GM23248 (cell line): ENCODE results near the gene CDH4. TPM values are rescaled to one million over a fixed set of nuclear protein-coding genes. Genes with fewer than 3 reads are reported as not detected.

Experiments
- DNase-seq: peaks from one replicate; pipeline ENCODE4 v3.0.0-alpha.2; 2015
- H2AFZ ChIP-seq: fragments of 200-600 bp; sonication (generic); 2 replicates; pipeline ENCODE4 v1.6.1; 2016; ENCODE audit warnings: antibody characterized with exemption
- H3F3A ChIP-seq: fragments of 200-600 bp; sonication (generic); 2 replicates; pipeline ENCODE4 v1.6.1; 2016; ENCODE audit warnings: mild to moderate bottlenecking, antibody characterized with exemption, mixed run types; ENCODE audit not compliant: insufficient read depth
- H3K27ac ChIP-seq: fragments of 200-600 bp; sonication (generic); 2 replicates; pipeline ENCODE4 v1.5.1; 2016; ENCODE audit warnings: mild to moderate bottlenecking
- H3K27me3 ChIP-seq: fragments of 200-600 bp; sonication (generic); replicated peaks from 2 replicates; pipeline ENCODE4 v1.6.1; 2016; ENCODE audit warnings: mild to moderate bottlenecking; ENCODE audit not compliant: insufficient read depth
- H3K36me3 ChIP-seq: fragments of 200-600 bp; sonication (generic); 2 replicates; pipeline ENCODE4 v1.6.1; 2016; ENCODE audit warnings: low read depth, mild to moderate bottlenecking
- H3K4me1 ChIP-seq: fragments of 200-600 bp; sonication (generic); 2 replicates; pipeline ENCODE4 v1.6.1; 2016; ENCODE audit warnings: mild to moderate bottlenecking; ENCODE audit not compliant: insufficient read depth
- H3K4me2 ChIP-seq: fragments of 200-600 bp; sonication (generic); one replicate; pipeline ENCODE4 v1.6.1; 2016; ENCODE audit warnings: mild to moderate bottlenecking; ENCODE audit not compliant: unreplicated experiment
- H3K4me3 ChIP-seq: fragments of 200-600 bp; sonication (generic); 2 replicates; pipeline ENCODE4 v1.5.1; 2016; ENCODE audit warnings: mild to moderate bottlenecking
- H3K79me2 ChIP-seq: fragments of 200-600 bp; sonication (generic); 2 replicates; pipeline ENCODE4 v1.6.1; 2016; ENCODE audit warnings: mild to moderate bottlenecking; ENCODE audit not compliant: insufficient read depth
- H3K9ac ChIP-seq: fragments of 200-600 bp; sonication (generic); 2 replicates; pipeline ENCODE4 v1.6.1; 2016; ENCODE audit warnings: mild to moderate bottlenecking
- H3K9me2 ChIP-seq: fragments of 200-600 bp; sonication (generic); 2 replicates; pipeline ENCODE4 v1.6.1; 2016; ENCODE audit warnings: mixed run types, mild to moderate bottlenecking, moderate library complexity; ENCODE audit not compliant: insufficient read depth
- H3K9me3 ChIP-seq: fragments of 200-600 bp; sonication (generic); one replicate; pipeline ENCODE4 v1.6.1; 2017; ENCODE audit warnings: low read depth
- H4K20me1 ChIP-seq: fragments of 200-600 bp; sonication (generic); 2 replicates; pipeline ENCODE4 v1.6.0; 2016; ENCODE audit not compliant: insufficient read depth
- EZH2 ChIP-seq: fragments of 200-600 bp; sonication (generic); IDR thresholded peaks from 2 replicates; pipeline ENCODE4 v1.6.1; 2018; ENCODE audit warnings: antibody characterized with exemption, mild to moderate bottlenecking; ENCODE audit not compliant: insufficient read depth, poor library complexity, severe bottlenecking
- EZH2phosphoT487 ChIP-seq: fragments of 200-600 bp; sonication (generic); IDR thresholded peaks from 2 replicates; pipeline ENCODE4 v1.6.1; 2018; ENCODE audit warnings: antibody characterized with exemption, moderate library complexity, mild to moderate bottlenecking, low read depth; ENCODE audit not compliant: insufficient read depth
- WGBS, 2 experiments: methylation state at CpG; one replicate each; pipeline ENCODE4 v1.1.6; 2015 to 2017; ENCODE audit warnings: low lambda C conversion rate in 2 of 2, low coverage in 1 of 2; ENCODE audit errors: missing lambda C conversion rate in 2 of 2; 5-methylcytosine and 5-hydroxymethylcytosine counted together
- in situ Hi-C: fragments of 300-500 bp; cut with MboI; formaldehyde crosslinking; loops from 2 replicates; pipeline ENCODE4 v1.15.0; 2020
- polyA plus RNA-seq: library from polyadenylated mRNA; unstranded; fragments of >200 nt; fragmentation: Nextera tagmentation; extraction: Ambion mirVana; gene quantifications from 2 replicates; pipeline ENCODE4 v1.2.1, GENCODE V29; 2016
- total RNA-seq: library from RNA; depleted of rRNA; stranded (reverse); fragments of >200 nt; shearing (Covaris generic); gene quantifications from 2 replicates; pipeline ENCODE4 v1.2.3, GENCODE V29; 2014

Gene CDH4
- total and polyA plus RNA-seq, 2 experiments from 2014 or later: 1.1 to 3.9 TPM

DNA sequence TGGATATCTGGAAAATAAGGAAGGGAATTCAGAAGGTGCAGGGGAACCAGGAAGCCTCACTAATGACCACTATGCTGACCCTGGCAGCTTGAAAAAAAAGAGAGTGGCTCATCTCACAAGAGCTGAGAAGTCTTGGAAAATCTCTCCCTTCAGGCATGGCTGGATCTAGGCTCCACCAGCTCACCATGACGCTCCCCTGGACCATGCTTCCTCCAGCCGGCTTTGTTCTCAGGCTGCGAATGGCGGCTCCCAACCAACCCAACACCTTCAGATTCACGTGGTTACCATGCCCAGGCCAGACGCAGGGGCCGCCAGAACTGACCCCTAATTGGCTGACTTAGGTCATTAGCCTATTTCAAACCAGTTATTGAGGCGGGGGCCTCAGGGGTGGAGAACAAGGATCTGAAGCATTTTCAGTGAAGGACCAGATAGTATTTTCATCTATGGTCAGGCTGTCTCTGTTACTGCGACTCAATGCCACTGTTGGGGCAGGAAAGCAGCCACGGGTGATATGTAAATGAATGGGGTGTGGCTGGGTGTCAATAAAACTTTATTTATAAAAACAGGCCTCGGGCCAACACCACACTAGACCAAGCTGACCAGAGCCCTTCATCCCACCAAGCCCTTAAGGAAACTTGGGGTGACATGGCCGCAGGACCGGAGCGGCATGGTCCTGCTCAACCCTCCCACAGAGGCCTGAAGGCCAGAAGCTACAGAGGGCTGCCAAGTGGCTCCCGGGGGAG lies 653.9 kb downstream of the CDH4 start:
- no peaks in the 10 kb centered on the region for H3K79me2 ChIP-seq
- in situ Hi-C loops: no loop called here
- H3K9me2 ChIP-seq: no peaks in the 10 kb centered on the region
- H3K4me2 ChIP-seq: no peak overlapping the region
- DNase-seq: no peak
- no peaks in the 10 kb centered on the region for H3K9me3 ChIP-seq
- no peak overlapping the region for H3K4me3 ChIP-seq
- H4K20me1 ChIP-seq: no peaks in the 10 kb centered on the region
- no peaks in the 10 kb centered on the region for H3F3A ChIP-seq
- no peak overlapping the region for H2AFZ ChIP-seq
- H3K27ac ChIP-seq: no peak overlapping the region
- no peaks in the 10 kb centered on the region for H3K27me3 ChIP-seq
- TF ChIP-seq EZH2: no peak
- TF ChIP-seq EZH2phosphoT487: no peak
- H3K36me3 ChIP-seq: no peaks in the 10 kb centered on the region
- WGBS, 2 experiments: 58 to 69% methylated on average over 15 of the region's 15 CpGs
- H3K9ac ChIP-seq: no peak overlapping the region
- H3K4me1 ChIP-seq: no peaks in the 10 kb centered on the region

DNA sequence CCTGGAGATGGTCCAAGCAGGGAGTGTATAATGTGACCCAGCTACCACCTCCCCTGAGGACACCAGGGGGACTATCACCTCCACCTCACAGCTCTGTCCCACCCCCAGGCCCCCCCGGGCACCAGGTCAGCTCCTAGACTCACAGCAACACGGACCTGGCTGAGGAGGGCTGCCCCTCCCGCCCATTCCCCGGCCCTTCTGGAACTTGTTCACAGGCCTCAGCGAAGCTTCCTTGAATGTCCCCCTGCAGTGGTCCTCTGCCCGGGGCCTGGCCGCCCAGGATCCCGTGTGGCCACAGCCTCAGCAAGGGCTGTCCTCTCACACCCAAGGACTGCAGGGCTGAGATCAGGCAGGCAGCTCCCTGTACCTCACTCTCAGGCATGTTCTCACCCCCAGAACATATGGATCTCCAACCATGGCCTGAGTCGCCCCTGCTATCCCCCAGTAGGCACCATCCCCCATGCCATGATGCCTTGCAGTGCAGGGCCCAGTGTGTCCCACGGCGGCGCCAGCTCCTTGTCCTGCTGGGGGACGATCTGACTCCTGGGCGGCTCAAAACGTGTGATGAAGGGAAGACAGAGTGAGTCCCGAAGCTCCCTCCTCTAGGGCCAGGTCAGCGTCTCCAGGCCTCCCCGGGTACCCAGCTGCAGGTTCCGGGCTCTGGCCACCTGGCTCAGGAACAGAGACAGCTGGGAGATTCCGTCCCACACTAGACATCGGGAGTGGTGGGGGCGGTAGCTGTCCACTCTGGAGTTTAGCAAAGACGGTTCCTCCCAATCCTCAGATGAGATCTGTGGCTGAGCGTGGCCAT lies 655.2 kb downstream of the CDH4 start:
- no peaks in the 10 kb centered on the region for H3K79me2 ChIP-seq
- WGBS, 2 experiments: 51 to 53% methylated on average over 22 to 24 of the region's 24 CpGs
- no peak overlapping the region for H3K4me3 ChIP-seq
- H3F3A ChIP-seq: no peaks in the 10 kb centered on the region
- no peaks in the 10 kb centered on the region for H3K27me3 ChIP-seq
- DNase-seq: no peak
- H3K36me3 ChIP-seq: no peaks in the 10 kb centered on the region
- TF ChIP-seq EZH2phosphoT487 (no peak), EZH2 (no peak)
- no peak overlapping the region for H2AFZ ChIP-seq
- no peak overlapping the region for H3K4me2 ChIP-seq
- H3K9ac ChIP-seq: no peak overlapping the region
- no peaks in the 10 kb centered on the region for H3K4me1 ChIP-seq
- H3K27ac ChIP-seq: no peak overlapping the region
- in situ Hi-C loops: no loop called here
- H4K20me1 ChIP-seq: no peaks in the 10 kb centered on the region
- H3K9me3 ChIP-seq: no peaks in the 10 kb centered on the region
- no peaks in the 10 kb centered on the region for H3K9me2 ChIP-seq

DNA sequence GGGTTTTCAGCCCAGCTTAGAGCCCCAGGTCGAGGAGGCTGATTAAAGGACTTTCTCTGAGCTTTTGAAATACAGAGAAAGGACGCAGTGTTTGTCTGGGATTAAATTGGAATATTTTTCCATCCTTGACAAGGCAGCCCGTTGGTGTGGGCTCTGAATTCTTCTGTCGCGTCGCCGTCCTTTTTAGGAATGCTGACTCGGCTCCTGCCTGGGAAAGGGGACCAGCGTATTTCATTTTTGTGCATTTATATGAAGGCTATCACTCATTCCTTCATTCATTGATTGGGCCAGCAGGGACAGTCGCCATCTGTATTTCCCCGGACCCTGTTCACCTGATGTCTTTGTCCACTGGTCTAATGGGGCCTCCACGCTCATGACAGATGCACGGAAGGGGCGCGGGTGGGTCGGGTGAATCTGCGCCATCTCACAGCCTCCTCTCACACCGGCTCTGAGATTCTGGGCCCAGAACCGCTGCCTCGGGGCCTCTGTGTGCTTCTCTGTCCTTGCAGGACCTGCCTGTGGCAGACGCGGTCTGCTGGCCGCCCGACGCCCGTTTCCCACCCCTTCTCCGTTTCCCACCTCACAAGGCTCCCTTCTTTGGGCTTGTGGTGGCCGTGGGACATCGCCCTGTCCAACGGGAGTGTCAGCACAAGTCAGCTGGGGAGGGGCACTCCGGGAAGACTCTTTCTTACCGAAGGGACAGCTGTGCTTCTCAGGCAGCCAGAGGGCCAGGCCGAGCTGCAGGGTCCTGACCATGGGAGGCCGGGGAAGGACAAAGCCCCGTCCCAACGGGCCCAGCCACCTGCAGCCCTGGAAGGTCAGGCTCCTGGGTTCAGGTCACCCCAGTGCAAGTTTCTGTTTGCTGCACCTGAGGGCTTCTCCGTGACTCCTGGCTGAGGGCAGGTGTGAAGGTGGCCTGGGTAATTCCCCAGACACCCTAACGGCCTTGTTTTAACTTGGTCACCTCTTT lies 656.3 kb downstream of the CDH4 start:
- WGBS, 2 experiments: 47 to 56% methylated on average over 26 to 36 of the region's 38 CpGs
- Histone ChIP-seq H3F3A (no peaks in the 10 kb centered on the region), H4K20me1 (no peaks in the 10 kb centered on the region), H3K4me1 (no peaks in the 10 kb centered on the region), H3K9ac (no peak overlapping the region), H3K36me3 (no peaks in the 10 kb centered on the region), H3K4me3 (no peak overlapping the region), H3K79me2 (no peaks in the 10 kb centered on the region), H3K27ac (no peak overlapping the region), H3K27me3 (no peaks in the 10 kb centered on the region), H2AFZ (no peak overlapping the region), H3K4me2 (no peak overlapping the region), H3K9me3 (no peaks in the 10 kb centered on the region), H3K9me2 (no peaks in the 10 kb centered on the region)
- TF ChIP-seq EZH2phosphoT487: no peak
- TF ChIP-seq EZH2: no peak
- no peak for DNase-seq
- in situ Hi-C loops: no loop called here

DNA sequence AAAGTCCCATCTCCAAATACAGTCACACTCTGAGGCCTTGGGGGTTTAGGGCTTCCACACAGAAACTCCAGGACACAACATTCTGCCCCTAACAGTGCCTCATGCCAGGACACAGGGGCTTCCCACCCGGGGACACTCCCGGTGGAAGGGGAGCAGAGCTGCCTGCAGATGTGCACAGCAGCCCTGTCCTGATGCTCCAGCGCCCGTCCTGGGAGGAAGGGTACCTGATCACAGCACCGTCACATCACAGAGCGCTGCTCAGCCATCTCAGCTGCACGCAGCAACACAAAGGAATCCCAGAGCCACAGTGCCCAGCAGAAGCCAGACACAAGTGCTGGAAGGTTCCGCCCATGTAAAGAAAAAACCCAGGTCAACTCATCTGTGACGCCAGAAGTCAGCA lies 657.0 kb downstream of the CDH4 start:
- no peak overlapping the region for H3K9ac ChIP-seq
- no peaks in the 10 kb centered on the region for H3K79me2 ChIP-seq
- H3K27ac ChIP-seq: no peak overlapping the region
- TF ChIP-seq EZH2phosphoT487 (no peak), EZH2 (no peak)
- H3K4me1 ChIP-seq: no peaks in the 10 kb centered on the region
- H3K9me2 ChIP-seq: no peaks in the 10 kb centered on the region
- no peak for DNase-seq
- H3K9me3 ChIP-seq: no peaks in the 10 kb centered on the region
- no peak overlapping the region for H3K4me2 ChIP-seq
- no peaks in the 10 kb centered on the region for H3K36me3 ChIP-seq
- in situ Hi-C loops: no loop called here
- H3F3A ChIP-seq: no peaks in the 10 kb centered on the region
- H3K4me3 ChIP-seq: no peak overlapping the region
- no peak overlapping the region for H2AFZ ChIP-seq
- 46 to 48% methylated on average over 9 of the region's 9 CpGs for WGBS, 2 experiments
- no peaks in the 10 kb centered on the region for H3K27me3 ChIP-seq
- no peaks in the 10 kb centered on the region for H4K20me1 ChIP-seq
